H9 (cell line): ENCODE data around the gene CASD1. TPM values are rescaled to one million over a fixed set of nuclear protein-coding genes. Genes with fewer than 3 reads are reported as not detected.

Experiments used
- DNase-seq: peaks from one replicate; pipeline ENCODE4 v3.0.0-alpha.2; 2017
- H2AFZ ChIP-seq: one replicate; pipeline ENCODE4 v1.6.1; 2013; ENCODE audit warnings: mild to moderate bottlenecking, low read length, control low read depth, moderate library complexity
- H2AK5ac ChIP-seq: 2 replicates; pipeline ENCODE4 v1.6.1; 2013; ENCODE audit warnings: low read length, control low read depth, mixed read lengths; ENCODE audit not compliant: insufficient read length
- H2BK120ac ChIP-seq: one replicate; pipeline ENCODE4 v1.6.1; 2013; ENCODE audit warnings: low read depth, mild to moderate bottlenecking, low read length, control low read depth, inconsistent platforms; ENCODE audit not compliant: poor library complexity, severe bottlenecking
- H2BK12ac ChIP-seq: 2 replicates; pipeline ENCODE4 v1.6.1; 2013; ENCODE audit warnings: low read length, control low read depth, mixed read lengths, low read depth; ENCODE audit not compliant: insufficient read length
- H2BK15ac ChIP-seq: 2 replicates; pipeline ENCODE4 v1.6.1; 2013; ENCODE audit warnings: low read depth, low read length, control low read depth
- H2BK20ac ChIP-seq: one replicate; pipeline ENCODE4 v1.6.1; 2013; ENCODE audit warnings: low read depth, mild to moderate bottlenecking, low read length, control low read depth, inconsistent platforms; ENCODE audit not compliant: poor library complexity, severe bottlenecking
- H2BK5ac ChIP-seq: 2 replicates; pipeline ENCODE4 v1.6.1; 2013; ENCODE audit warnings: low read length, control low read depth, mixed read lengths; ENCODE audit not compliant: insufficient read length
- H3K14ac ChIP-seq: 2 replicates; pipeline ENCODE4 v1.6.1; 2013; ENCODE audit warnings: low read length, control low read depth; ENCODE audit not compliant: insufficient read depth
- H3K18ac ChIP-seq: 2 replicates; pipeline ENCODE4 v1.6.1; 2013; ENCODE audit warnings: low read depth, mild to moderate bottlenecking, mixed read lengths, low read length, control low read depth; ENCODE audit not compliant: insufficient read length
- H3K23ac ChIP-seq: 2 replicates; pipeline ENCODE4 v1.6.1; 2013; ENCODE audit warnings: low read length, control low read depth, mixed read lengths, low read depth; ENCODE audit not compliant: insufficient read length
- H3K23me2 ChIP-seq: 2 replicates; pipeline ENCODE4 v1.6.1; 2013; ENCODE audit warnings: low read depth, mild to moderate bottlenecking, mixed read lengths, low read length, control low read depth; ENCODE audit not compliant: insufficient read length, poor library complexity, severe bottlenecking
- H3K27ac ChIP-seq: 2 replicates; pipeline ENCODE4 v1.5.1; 2013; ENCODE audit warnings: low read length, control low read depth, mixed read lengths, low read depth; ENCODE audit not compliant: insufficient read length
- H3K27me3 ChIP-seq: 2 replicates; pipeline ENCODE4 v1.6.1; 2013; ENCODE audit warnings: low read length, control low read depth, inconsistent platforms; ENCODE audit not compliant: insufficient read depth
- H3K4ac ChIP-seq: 2 replicates; pipeline ENCODE4 v1.6.1; 2013; ENCODE audit warnings: low read depth, mild to moderate bottlenecking, control low read depth, inconsistent platforms, low read length, moderate library complexity
- H3K4me1 ChIP-seq: 2 replicates; pipeline ENCODE4 v1.6.1; 2013; ENCODE audit warnings: low read length, control low read depth, inconsistent platforms; ENCODE audit not compliant: insufficient read depth
- H3K4me2 ChIP-seq: 2 replicates; pipeline ENCODE4 v1.6.1; 2013; ENCODE audit warnings: low read length, control low read depth, mixed read lengths; ENCODE audit not compliant: insufficient read length, insufficient read depth
- H3K56ac ChIP-seq: 2 replicates; pipeline ENCODE4 v1.6.1; 2013; ENCODE audit warnings: low read depth, mild to moderate bottlenecking, mixed read lengths, low read length, control low read depth; ENCODE audit not compliant: insufficient read length
- H3K79me1 ChIP-seq: 2 replicates; pipeline ENCODE4 v1.6.1; 2013; ENCODE audit warnings: low read depth, mild to moderate bottlenecking, moderate library complexity, low read length, control low read depth, inconsistent platforms; ENCODE audit not compliant: insufficient read depth, poor library complexity, severe bottlenecking
- H3K79me2 ChIP-seq: 2 replicates; pipeline ENCODE4 v1.6.1; 2013; ENCODE audit warnings: low read length, control low read depth, inconsistent platforms; ENCODE audit not compliant: insufficient read depth
- H3K9ac ChIP-seq: 2 replicates; pipeline ENCODE4 v1.6.1; 2013; ENCODE audit warnings: low read length, control low read depth, mixed read lengths; ENCODE audit not compliant: insufficient read length; ENCODE audit errors: extremely low read depth
- H3K9me3 ChIP-seq: one replicate; pipeline ENCODE4 v1.6.1; 2013; ENCODE audit warnings: low read depth, low read length, inconsistent platforms; ENCODE audit not compliant: control insufficient read depth
- H3T11ph ChIP-seq: one replicate; pipeline ENCODE4 v1.6.1; 2013; ENCODE audit warnings: mild to moderate bottlenecking, low read length, control low read depth, inconsistent platforms
- H4K20me1 ChIP-seq: one replicate; pipeline ENCODE4 v1.6.1; 2013; ENCODE audit not compliant: control insufficient read depth, insufficient read length, insufficient read depth
- H4K5ac ChIP-seq: 2 replicates; pipeline ENCODE4 v1.6.1; 2013; ENCODE audit warnings: low read depth, mild to moderate bottlenecking, mixed read lengths, low read length, control low read depth; ENCODE audit not compliant: insufficient read length
- H4K8ac ChIP-seq: replicated peaks from 2 replicates; pipeline ENCODE4 v1.6.1; 2013; ENCODE audit warnings: low read length, control low read depth, mixed read lengths, low read depth; ENCODE audit not compliant: insufficient read length
- H4K91ac ChIP-seq: 2 replicates; pipeline ENCODE4 v1.6.1; 2013; ENCODE audit warnings: low read depth, mild to moderate bottlenecking, moderate library complexity, mixed read lengths, low read length, control low read depth; ENCODE audit not compliant: insufficient read length
- H3K27ac Mint-ChIP-seq, 3 experiments: 2 replicates in 2 of 3; 3 replicates in 1 of 3; pipeline ENCODE4 v1.8.0; 2020 to 2021; ENCODE audit warnings: mixed read lengths in 3 of 3, mild to moderate bottlenecking in 1 of 3, moderate library complexity in 1 of 3
- H3K27me3 Mint-ChIP-seq: 2 replicates; pipeline ENCODE4 v1.8.0; 2021; ENCODE audit warnings: low read depth, mild to moderate bottlenecking, moderate library complexity, mixed read lengths
- H3K36me3 Mint-ChIP-seq, 3 experiments: 2 replicates in 2 of 3; 3 replicates in 1 of 3; pipeline ENCODE4 v1.8.0; 2020 to 2021; ENCODE audit warnings: low read depth in 3 of 3, mixed read lengths in 3 of 3; ENCODE audit not compliant: insufficient read depth in 1 of 3
- H3K4me1 Mint-ChIP-seq, 2 experiments: 2 replicates each; pipeline ENCODE4 v1.8.0; 2020; ENCODE audit warnings: mixed read lengths in 2 of 2
- H3K4me3 Mint-ChIP-seq, 2 experiments: 2 replicates in 1 of 2; 3 replicates in 1 of 2; pipeline ENCODE4 v1.8.0; 2020 to 2021; ENCODE audit warnings: mild to moderate bottlenecking in 2 of 2, mixed read lengths in 2 of 2, moderate library complexity in 1 of 2
- H3K9me3 Mint-ChIP-seq, 2 experiments: 2 replicates in 1 of 2; 3 replicates in 1 of 2; pipeline ENCODE4 v1.8.0; 2020; ENCODE audit warnings: mild to moderate bottlenecking in 2 of 2, mixed read lengths in 2 of 2, moderate library complexity in 1 of 2
- WGBS: extraction: QIAGEN DNeasy Blood & Tissue Kit; methylation state at CpG from one replicate; pipeline ENCODE4 v1.1.7; 2013; ENCODE audit warnings: missing lambda C conversion rate, low lambda C conversion rate, mixed read lengths; ENCODE audit not compliant: insufficient read length; ENCODE audit errors: extremely low coverage; 5-methylcytosine and 5-hydroxymethylcytosine counted together
- total RNA-seq: library from RNA; stranded (reverse); gene quantifications from 2 replicates; pipeline ENCODE4 v1.2.1, GENCODE V29; 2021
- TF ChIP-seq, protein P1 (sequence below): fragments of 200-600 bp; sonication (generic); conservative IDR thresholded peaks from 3 replicates; pipeline ENCODE4 v1.8.0; 2021; ENCODE audit warnings: antibody characterized with exemption, mild to moderate bottlenecking

The CASD1 gene
- total RNA-seq, 1 experiment from 2014 or later, result 21.6 TPM

GRCh38 chr7:94602181-94602580 lies 92.6 kb downstream of the CASD1 start:
- H3K27me3 ChIP-seq, result no peaks in the 10 kb centered on the region
- H2BK20ac ChIP-seq, result no peak overlapping the region
- H3T11ph ChIP-seq, result no peak overlapping the region
- Mint-ChIP-seq H3K27ac (no peak overlapping the region), H3K36me3 (peaks cover 5 to 18% (median 8%) of the 10 kb centered on the region in 3 experiments; a peak in 6 of 7 replicates), H3K9me3 (peaks cover 0 to 4% of the 10 kb centered on the region in 2 experiments; a peak in 1 of 5 replicates), H3K27me3 (no peaks in the 10 kb centered on the region; the same call in 1 of the 2 replicates), H3K4me1 (peaks cover 7 to 11% of the 10 kb centered on the region in 2 experiments; a peak in 3 of 4 replicates), H3K4me3 (no peak overlapping the region)
- no peak overlapping the region for H2AK5ac ChIP-seq
- no peak overlapping the region for H4K5ac ChIP-seq
- H4K91ac ChIP-seq, result no peak overlapping the region
- TF ChIP-seq, protein P1, sequence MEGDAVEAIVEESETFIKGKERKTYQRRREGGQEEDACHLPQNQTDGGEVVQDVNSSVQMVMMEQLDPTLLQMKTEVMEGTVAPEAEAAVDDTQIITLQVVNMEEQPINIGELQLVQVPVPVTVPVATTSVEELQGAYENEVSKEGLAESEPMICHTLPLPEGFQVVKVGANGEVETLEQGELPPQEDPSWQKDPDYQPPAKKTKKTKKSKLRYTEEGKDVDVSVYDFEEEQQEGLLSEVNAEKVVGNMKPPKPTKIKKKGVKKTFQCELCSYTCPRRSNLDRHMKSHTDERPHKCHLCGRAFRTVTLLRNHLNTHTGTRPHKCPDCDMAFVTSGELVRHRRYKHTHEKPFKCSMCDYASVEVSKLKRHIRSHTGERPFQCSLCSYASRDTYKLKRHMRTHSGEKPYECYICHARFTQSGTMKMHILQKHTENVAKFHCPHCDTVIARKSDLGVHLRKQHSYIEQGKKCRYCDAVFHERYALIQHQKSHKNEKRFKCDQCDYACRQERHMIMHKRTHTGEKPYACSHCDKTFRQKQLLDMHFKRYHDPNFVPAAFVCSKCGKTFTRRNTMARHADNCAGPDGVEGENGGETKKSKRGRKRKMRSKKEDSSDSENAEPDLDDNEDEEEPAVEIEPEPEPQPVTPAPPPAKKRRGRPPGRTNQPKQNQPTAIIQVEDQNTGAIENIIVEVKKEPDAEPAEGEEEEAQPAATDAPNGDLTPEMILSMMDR, result no peak
- no peak overlapping the region for H3K27ac ChIP-seq
- no peak overlapping the region for H3K14ac ChIP-seq
- H2BK120ac ChIP-seq, result no peak overlapping the region
- H3K23me2 ChIP-seq, result no peaks in the 10 kb centered on the region
- no peak overlapping the region for H3K23ac ChIP-seq
- no peak overlapping the region for H2AFZ ChIP-seq
- H2BK5ac ChIP-seq, result no peak overlapping the region
- no peaks in the 10 kb centered on the region for H3K4me1 ChIP-seq
- H4K8ac ChIP-seq, result no peak overlapping the region
- no peak overlapping the region for H3K4ac ChIP-seq
- H3K4me2 ChIP-seq, result no peak overlapping the region
- H2BK15ac ChIP-seq, result no peak overlapping the region
- no peaks in the 10 kb centered on the region for H3K79me1 ChIP-seq
- no peak overlapping the region for H3K9ac ChIP-seq
- H3K18ac ChIP-seq, result no peak overlapping the region
- H3K56ac ChIP-seq, result no peak overlapping the region
- H4K20me1 ChIP-seq, result no peaks in the 10 kb centered on the region
- H2BK12ac ChIP-seq, result no peak overlapping the region
- H3K79me2 ChIP-seq, result no peaks in the 10 kb centered on the region
- H3K9me3 ChIP-seq, result no peaks in the 10 kb centered on the region
- no CpG with 5 or more reads among the region's 1 CpG for WGBS
- DNase-seq, result no peak
